ENCODE data around the gene DUSP15.

DNA sequence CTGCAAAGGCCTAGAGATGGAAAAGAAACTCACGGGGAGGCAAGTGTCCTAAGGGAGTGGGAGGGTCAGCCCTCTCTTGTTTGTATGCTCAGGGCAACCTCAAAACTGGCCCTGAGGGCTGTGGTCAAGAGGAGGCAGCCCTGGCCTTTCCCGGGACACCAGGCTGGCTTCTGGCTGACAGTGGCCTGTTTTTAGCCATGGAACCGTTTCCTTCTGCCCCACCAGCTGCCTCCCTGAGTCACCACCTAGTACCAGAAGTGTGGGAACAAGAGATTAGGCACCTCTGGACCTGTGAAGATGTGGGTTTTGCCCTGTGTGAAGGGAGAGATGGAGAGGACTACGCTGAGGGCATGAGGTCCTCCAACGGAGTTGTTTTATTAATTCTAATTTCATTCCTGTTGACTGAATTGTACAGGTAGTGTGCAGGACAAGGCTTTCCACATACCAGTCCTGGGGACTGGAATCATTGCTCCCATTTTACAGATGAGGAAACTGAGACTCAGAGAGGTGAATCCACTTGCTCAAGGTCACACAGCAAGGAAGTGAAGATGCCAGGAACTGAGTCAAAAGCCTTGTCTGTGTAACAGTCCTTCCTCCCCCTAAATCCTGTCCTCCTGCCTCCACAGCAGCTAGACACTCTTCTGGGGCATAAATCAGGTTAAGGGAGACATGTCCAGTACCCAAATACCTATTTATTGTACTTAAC lies 30.4 kb downstream of the DUSP15 start:
- TF ChIP-seq CTCF (IDR thresholded peaks at IDR 0.05) (no peak), POLR2A (IDR thresholded peaks at IDR 0.05) (no peak)

Data from adrenal gland (tissue), 5 donors.